ENCODE measurements around the gene APCDD1L. TPM values are rescaled to one million over a fixed set of nuclear protein-coding genes. Genes with fewer than 3 reads are reported as not detected.
"Not testable (repeated sequence)": the region's sequence is repeated elsewhere in the genome, so short reads cannot be mapped to it uniquely, and the experiment has no call there.

Gene APCDD1L
- total RNA-seq, 4 donors from 2014 or later, result 0.07 to 0.22 TPM; not detected in 2

GRCh38 chr20:58544891-58545290 is 29.7 kb upstream of the APCDD1L start:
- ATAC-seq (no peak), DNase-seq (no peak)
- Histone ChIP-seq H3K27ac (no peak overlapping the region), H3K4me1 (no peaks in the 10 kb centered on the region), H3K4me3 (no peak overlapping the region), H3K9me3 (no peaks in the 10 kb centered on the region), H3K27me3 (peaks cover 0 to 4% (median 0%) of the 10 kb centered on the region in 3 donors), H3K36me3 (no peaks in the 10 kb centered on the region)
- intact Hi-C loops (cut with DNase I; ENCODE audit: low total_unique reads), result no loop called here
- TF ChIP-seq, protein P1, sequence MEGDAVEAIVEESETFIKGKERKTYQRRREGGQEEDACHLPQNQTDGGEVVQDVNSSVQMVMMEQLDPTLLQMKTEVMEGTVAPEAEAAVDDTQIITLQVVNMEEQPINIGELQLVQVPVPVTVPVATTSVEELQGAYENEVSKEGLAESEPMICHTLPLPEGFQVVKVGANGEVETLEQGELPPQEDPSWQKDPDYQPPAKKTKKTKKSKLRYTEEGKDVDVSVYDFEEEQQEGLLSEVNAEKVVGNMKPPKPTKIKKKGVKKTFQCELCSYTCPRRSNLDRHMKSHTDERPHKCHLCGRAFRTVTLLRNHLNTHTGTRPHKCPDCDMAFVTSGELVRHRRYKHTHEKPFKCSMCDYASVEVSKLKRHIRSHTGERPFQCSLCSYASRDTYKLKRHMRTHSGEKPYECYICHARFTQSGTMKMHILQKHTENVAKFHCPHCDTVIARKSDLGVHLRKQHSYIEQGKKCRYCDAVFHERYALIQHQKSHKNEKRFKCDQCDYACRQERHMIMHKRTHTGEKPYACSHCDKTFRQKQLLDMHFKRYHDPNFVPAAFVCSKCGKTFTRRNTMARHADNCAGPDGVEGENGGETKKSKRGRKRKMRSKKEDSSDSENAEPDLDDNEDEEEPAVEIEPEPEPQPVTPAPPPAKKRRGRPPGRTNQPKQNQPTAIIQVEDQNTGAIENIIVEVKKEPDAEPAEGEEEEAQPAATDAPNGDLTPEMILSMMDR (IDR thresholded peaks at IDR 0.05 in 4 of 5, conservative IDR thresholded peaks at IDR 0.05 in 1 of 5), result no peak
- TF ChIP-seq POLR2A (IDR thresholded peaks at IDR 0.05), result no peak
- in situ Hi-C loops (cut with MboI; ENCODE audit: low sequenced_read_pairs in 4 of 4), result no loop called here

DNA sequence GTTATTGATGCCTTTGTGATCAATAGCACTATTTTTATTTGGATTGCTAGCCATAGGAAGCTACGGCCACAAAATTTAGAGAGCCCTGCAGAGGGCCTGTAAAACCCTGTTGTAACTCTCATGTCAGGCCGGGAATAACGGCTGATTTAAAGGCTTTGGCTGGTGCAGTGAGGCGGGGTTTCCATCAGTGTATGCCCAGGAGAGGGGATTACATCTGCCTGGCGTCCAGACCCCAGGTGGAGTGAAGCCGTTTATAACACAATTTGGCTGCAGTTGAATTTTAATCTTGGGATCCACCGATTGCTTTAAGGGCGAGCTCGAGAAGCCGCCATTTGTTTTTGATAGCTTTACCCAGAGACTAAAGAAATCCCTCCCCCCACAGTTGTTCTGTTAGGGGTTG is 29.1 kb upstream of the APCDD1L start:
- TF ChIP-seq, protein P1 (IDR thresholded peaks at IDR 0.05 in 4 of 5, conservative IDR thresholded peaks at IDR 0.05 in 1 of 5), result no peak
- no peak for TF ChIP-seq POLR2A (IDR thresholded peaks at IDR 0.05)
- intact Hi-C loops (cut with DNase I; ENCODE audit: low total_unique reads) (no loop called here), in situ Hi-C loops (cut with MboI; ENCODE audit: low sequenced_read_pairs in 4 of 4) (no loop called here)

DNA sequence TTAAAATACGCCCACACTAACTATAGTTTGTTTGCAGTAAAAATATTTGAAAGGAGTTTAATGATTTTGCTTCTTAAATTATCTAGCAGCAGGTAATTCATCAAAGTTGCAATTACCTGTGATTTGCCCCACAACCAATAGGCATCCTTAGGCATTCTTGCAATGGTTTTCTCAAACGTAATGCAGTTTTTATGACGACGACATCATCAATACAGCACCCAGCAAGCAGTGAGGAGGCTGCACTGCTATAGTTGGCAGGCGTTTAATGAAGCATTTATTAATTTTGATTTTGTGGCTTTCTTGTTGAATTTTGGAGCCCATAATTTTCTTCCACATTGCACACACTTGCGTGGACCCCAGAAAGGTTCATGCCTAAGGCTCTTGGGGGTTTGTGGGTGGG is 28.1 kb upstream of the APCDD1L start:
- in situ Hi-C loops (cut with MboI; ENCODE audit: low sequenced_read_pairs in 4 of 4) (no loop called here), intact Hi-C loops (cut with DNase I; ENCODE audit: low total_unique reads) (no loop called here)
- Histone ChIP-seq H3K9me3 (no peaks in the 10 kb centered on the region), H3K4me3 (no peak overlapping the region), H3K27ac (no peak overlapping the region), H3K36me3 (no peaks in the 10 kb centered on the region), H3K27me3 (peaks cover 0 to 4% (median 0%) of the 10 kb centered on the region in 3 donors), H3K4me1 (no peaks in the 10 kb centered on the region)
- DNase-seq (no peak), ATAC-seq (no peak)
- no peak for TF ChIP-seq POLR2A (IDR thresholded peaks at IDR 0.05)
- TF ChIP-seq, protein P1 (IDR thresholded peaks at IDR 0.05 in 4 of 5, conservative IDR thresholded peaks at IDR 0.05 in 1 of 5), result no peak

More for the DNA sequence above, 29.1 kb upstream of the APCDD1L start:
- no peak for ATAC-seq
- Histone ChIP-seq H3K36me3 (no peaks in the 10 kb centered on the region), H3K27ac (no peak overlapping the region), H3K4me3 (no peak overlapping the region), H3K9me3 (no peaks in the 10 kb centered on the region), H3K4me1 (no peaks in the 10 kb centered on the region), H3K27me3 (peaks cover 0 to 4% (median 0%) of the 10 kb centered on the region in 3 donors)
- DNase-seq, result no peak

GRCh38 chr20:58542411-58543095 is 27.4 kb upstream of the APCDD1L start:
- intact Hi-C loops (cut with DNase I; ENCODE audit: low total_unique reads), result no loop called here
- Histone ChIP-seq H3K36me3 (no peaks in the 10 kb centered on the region), H3K4me1 (no peaks in the 10 kb centered on the region), H3K27ac (no peak overlapping the region), H3K4me3 (no peak overlapping the region), H3K27me3 (peaks cover 0 to 4% (median 0%) of the 10 kb centered on the region in 3 donors), H3K9me3 (peaks cover 0 to 2% (median 0%) of the 10 kb centered on the region in 3 donors)
- DNase-seq (no peak), ATAC-seq (no peak)
- no peak for TF ChIP-seq POLR2A (IDR thresholded peaks at IDR 0.05)
- TF ChIP-seq, protein P1 (IDR thresholded peaks at IDR 0.05 in 4 of 5, conservative IDR thresholded peaks at IDR 0.05 in 1 of 5), result no peak
- in situ Hi-C loops (cut with MboI; ENCODE audit: low sequenced_read_pairs in 4 of 4), result no loop called here

DNA sequence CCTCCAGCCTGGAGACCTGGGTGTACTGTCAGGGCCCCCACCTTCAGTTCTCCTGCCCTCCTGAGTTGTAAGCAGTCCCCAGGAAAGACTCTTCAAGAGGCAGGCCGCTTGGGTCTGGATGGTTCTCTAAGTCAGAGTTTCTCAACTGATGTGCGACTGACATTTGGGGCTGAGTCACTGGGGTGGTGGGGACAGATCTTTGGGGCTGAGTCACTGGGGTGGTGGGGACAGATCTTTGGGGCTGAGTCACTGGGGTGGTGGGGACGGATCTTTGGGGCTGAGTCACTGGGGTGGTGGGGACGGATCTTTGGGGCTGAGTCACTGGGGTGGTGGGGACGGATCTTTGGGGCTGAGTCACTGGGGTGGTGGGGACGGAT is 26.8 kb upstream of the APCDD1L start:
- H3K4me1 ChIP-seq; DNase-seq; intact Hi-C loops (cut with DNase I; ENCODE audit: low total_unique reads); H3K27me3 ChIP-seq; H3K4me3 ChIP-seq; H3K36me3 ChIP-seq; H3K9me3 ChIP-seq; ATAC-seq; H3K27ac ChIP-seq; in situ Hi-C loops (cut with MboI; ENCODE audit: low sequenced_read_pairs in 4 of 4): not testable (repeated sequence)

Measured in gastrocnemius medialis (tissue), 4 donors.